Cortex of kidney (tissue), 1 donor: ENCODE data around the gene LGALS1.
"Not testable (repeated sequence)": the region's sequence is repeated elsewhere in the genome, so short reads cannot be mapped to it uniquely, and the experiment has no call there.

Experiments
- DNase-seq: peaks from one replicate; lab custom pipeline; 2025; lab: John Stamatoyannopoulos, UW

Gene LGALS1

GRCh38 chr22:37639070-37639760 lies 36.2 kb upstream of the LGALS1 start, which contains the start of gene SH3BP1:
Gene SH3BP1, plus strand, starts transcription at chr22:37639669. Its CDS starts 119 bp downstream, at chr22:37639788.
- no peak for DNase-seq

DNA sequence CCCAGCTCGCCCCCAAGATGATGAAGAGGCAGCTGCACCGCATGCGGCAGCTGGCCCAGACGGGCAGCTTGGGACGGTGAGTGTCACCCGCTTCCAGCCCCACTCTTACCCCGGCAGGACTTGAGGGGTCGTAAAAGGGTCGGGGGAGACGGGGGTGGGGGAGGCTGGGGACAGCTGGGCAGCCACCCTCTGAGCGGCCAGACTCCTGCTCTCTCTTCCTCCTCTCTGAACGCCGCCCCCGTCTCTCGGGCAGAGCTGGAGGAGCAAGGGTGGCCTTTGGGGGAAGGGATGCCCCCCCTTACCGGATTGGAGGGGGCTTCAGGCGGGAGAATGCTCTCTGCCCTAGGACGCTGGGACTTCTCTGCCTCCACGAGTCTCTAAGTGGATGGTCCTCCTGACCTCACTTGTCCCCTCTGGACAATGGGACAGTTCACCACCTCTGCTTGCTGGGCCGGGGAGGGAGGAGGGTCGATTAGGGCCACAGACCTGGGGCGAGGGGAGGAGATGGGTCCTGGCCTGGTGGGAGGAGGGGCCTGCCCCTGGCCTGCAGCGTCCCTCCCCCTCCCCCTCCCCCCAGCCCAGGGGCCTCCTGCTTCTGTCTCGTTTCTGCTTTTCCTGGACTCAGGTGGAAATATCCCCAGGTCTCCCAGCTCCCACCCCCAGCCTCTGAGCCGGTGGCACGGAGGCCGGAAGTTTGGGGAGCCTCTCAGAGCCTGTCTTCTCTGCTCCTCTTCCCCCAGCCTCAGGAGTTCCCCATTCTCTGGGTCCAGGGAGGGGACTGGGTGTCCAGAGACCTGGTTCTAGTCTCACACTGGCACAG lies 35.5 kb upstream of the LGALS1 start:
- no peak for DNase-seq

DNA sequence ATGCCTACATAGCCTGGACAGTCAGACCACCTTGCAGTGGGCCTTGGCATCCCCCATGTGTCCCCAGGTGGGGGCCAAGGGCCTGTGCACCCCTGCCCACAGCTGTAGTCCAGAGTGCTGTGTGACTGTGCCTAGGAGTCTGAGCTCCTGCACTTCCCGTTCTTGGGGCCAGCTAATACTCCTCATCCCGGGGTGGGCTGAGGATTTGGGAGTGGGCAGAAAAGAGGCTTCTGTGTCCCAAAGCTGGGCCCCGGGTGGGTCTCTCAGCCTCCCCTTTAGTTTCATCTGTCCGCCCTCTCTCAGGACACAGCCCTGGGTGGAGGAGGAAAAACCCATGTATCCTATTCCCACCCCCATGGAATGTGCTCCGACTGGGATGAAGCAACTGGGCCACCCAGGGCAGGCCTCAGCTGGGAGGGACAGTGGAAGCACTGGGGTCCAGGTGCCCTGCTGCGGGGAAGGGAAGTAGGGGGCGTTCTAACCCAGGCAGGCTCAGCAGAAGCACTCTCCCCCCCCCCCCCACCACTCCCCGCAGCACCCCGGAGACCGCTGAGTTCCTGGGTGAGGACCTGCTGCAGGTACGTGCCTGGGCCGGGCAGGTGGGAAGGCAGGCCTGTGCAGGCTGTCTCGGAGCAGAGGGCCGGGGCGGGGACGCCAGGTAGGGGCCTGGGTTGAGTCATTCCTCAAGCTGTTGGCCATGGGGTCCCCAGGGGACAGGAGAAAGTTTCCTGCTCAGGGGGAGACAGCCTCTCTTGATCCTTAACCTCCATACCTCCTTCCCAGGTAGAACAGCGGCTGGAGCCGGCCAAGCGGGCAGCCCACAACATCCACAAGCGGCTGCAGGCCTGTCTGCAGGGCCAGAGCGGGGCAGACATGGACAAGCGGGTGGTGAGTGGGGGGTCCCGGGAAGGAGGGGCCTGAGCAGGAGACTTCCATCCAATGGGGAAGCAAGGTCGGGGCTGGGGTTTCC lies 34.6 kb upstream of the LGALS1 start:
- no peak for DNase-seq

- DNase-seq: no peak
Observed at GRCh38 chr22:37641561-37641949, 33.9 kb upstream of the LGALS1 start.

DNA sequence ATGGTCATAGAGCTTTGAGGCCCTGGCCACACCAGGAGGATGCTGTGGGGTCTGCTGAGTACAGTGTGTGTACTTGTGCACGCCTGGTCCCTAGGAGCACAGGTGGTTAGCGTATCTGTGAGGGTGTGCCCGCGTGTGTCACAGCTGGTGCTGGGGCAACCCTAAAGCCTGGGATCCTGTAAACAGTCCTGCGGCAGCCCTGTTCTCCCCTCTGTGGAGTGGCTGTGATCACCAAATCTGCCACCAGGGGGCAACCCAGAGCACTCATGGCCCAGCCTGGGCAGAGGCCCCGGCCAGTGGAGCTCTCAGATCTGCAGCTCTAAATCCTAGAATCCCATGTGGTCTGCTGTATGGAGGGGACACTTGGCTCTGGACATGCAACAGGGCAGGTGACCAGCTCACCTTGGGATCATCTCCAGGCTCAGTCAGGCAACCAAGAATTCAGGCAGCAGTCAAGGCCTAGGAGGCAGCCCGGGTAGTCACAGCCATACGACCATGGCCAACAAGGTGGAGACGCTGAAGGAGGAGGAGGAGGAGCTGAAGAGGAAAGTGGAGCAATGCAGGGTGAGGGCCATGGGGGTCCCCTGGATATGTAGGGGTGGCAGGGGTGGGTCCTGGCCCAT lies 32.1 kb upstream of the LGALS1 start:
- DNase-seq: no peak

- no peak for DNase-seq
Observed at GRCh38 chr22:37647317-37647716, 28.1 kb upstream of the LGALS1 start.

DNA sequence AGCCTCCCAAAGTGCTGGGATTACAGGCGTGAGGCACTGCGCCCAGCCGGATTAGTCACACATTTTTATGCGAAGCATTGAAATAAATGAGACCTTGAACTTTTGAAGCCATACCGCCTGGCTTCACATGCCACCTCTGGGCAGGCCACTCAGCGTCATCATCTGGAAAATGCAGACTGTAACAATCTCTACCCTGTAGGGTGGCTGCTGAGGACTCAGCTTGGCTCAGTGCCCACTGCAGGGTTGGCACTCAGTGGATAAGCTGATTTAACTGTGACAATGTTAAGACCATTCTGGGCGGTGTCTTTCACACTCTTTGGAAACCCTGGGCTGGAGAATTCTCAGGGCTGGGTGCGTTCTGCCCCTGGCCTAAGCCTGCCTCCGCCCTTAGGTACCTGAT lies 27.5 kb upstream of the LGALS1 start:
- DNase-seq: no peak

DNA sequence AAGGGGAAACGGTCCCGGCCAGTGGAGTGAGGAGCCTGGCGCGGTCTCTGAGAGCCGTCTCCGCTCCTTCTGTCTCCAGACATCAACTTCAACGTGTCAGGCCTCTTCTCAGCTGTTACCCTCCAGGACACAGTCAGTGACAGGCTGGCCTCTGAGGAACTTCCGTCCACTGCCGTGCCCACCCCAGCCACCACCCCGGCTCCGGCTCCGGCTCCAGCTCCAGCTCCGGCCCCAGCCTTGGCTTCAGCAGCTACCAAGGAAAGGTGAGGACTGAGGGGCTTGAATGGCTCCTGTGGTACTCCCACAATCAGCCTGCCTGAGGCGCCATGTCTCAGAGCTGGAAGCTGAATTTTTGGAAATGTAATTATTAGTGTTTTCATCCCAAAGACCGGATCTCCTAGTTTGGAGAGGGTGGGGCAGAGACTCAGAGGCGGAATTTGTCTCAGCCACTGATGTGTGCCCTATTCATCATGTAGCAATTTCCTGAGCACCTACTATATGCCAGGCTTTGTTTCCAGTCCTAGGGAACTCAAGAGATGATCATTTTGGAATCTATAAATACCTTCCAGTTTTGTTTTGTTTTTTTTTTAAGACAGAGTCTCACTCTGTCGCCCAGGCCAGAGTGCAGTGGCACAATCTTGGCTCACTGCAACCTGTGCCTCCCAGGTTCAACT lies 24.8 kb upstream of the LGALS1 start:
- DNase-seq: no peak

GRCh38 chr22:37654563-37655251 lies 20.7 kb upstream of the LGALS1 start:
- no peak for DNase-seq

- DNase-seq: no peak
Observed at GRCh38 chr22:37655252-37655563, 20.2 kb upstream of the LGALS1 start.

DNA sequence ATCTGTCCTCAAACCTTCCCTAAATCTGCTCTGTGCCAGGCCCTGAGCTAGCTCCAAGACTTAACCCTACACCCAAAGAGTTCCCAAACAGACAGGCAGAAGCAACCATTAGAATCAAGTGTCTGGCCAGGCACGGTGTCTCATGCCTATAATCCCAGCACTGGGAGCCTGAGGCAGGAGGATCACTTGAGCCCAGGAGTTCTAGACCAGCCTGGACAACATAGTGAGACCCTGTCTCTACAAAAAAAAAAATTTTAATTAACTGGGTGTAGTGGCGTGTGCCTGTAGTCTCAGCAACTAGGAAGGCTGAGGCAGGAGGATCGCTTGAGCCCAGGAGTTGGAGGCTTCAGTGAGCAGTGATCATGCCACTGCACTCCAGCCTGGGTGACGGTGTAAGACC lies 18.9 kb upstream of the LGALS1 start:
- DNase-seq: not testable (repeated sequence)

DNA sequence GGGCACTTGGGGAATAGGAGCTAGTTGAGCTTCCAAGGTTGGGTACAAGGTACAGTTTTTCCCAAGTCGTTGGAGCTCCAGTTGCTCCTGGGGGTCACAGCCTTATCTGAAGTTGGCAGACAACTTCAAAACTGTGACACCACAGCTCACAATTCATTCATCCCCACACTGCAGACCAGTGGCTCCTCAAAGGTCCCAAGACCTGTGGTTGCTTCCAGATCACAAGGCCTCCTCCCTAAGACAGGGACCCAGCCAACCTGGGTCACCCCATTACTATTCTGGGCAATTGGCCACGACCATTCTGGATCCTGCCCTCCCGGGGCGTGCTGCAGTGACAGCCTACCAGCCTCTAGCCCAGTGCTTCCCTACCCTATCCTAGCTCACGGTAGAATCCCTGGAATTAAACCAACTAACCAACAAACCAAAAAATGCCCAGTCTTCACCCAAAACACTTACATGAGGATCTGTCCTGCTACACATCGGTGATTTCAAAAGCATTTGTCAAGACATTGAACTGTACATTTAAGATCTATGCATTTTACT lies 17.8 kb upstream of the LGALS1 start:
- DNase-seq: no peak

GRCh38 chr22:37658133-37659065 lies 17.0 kb upstream of the LGALS1 start, which contains the start of gene PDXP:
Gene PDXP, plus strand, starts transcription at chr22:37658723. Its CDS starts 60 bp downstream, at chr22:37658783.
- DNase-seq: no peak

DNA sequence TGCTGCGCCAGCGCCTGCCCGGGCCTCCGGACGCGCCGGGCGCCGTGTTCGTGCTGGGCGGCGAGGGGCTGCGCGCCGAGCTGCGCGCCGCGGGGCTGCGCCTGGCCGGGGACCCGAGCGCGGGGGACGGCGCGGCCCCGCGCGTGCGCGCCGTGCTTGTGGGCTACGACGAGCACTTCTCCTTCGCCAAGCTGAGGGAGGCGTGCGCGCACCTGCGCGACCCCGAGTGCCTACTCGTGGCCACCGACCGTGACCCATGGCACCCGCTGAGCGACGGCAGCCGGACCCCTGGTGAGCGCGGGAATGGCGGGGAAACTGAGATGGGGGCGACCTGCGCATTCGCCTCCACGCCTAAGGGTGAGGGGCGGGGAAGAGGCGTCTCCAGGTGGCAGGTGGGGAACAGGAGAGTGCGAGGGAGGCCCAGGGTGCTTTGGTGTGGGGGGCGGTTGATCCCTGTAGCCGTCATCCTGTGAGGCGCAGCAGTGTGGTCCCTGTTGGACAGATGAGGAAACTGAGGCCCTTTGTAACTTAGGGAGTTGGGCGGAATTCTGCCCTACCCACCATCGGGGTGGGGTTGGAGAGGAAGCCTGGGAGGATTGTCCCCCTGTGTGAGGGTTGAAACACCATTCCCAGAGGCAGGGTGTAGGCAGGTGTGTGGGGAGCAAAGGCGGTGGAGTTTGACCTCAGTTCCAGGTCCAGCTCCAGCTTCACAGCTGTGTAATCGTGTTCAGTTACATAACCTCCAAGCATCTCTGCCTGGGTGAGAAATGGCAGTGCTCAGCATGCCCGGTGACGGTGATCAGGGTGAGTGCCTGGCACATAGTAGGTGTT lies 16.2 kb upstream of the LGALS1 start:
- no peak for DNase-seq

GRCh38 chr22:37659897-37660708 lies 15.3 kb upstream of the LGALS1 start:
- no peak for DNase-seq

DNA sequence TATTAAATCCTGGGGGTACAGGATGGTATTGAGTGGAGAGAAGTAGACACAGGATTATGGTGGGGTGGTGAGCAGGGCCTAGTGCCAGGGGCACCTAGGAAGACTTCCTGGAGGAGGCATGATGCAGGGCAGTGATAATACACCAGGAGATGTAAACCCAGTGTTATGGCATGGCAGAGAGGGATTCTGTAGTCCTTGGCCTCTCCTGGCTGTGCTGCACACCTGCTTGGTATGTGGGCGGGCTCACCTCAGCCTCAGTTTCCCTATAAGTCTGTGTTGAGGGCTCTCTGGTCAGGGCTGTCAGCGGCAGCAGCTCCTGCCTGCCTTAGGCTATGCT lies 14.8 kb upstream of the LGALS1 start:
- DNase-seq: no peak

DNA sequence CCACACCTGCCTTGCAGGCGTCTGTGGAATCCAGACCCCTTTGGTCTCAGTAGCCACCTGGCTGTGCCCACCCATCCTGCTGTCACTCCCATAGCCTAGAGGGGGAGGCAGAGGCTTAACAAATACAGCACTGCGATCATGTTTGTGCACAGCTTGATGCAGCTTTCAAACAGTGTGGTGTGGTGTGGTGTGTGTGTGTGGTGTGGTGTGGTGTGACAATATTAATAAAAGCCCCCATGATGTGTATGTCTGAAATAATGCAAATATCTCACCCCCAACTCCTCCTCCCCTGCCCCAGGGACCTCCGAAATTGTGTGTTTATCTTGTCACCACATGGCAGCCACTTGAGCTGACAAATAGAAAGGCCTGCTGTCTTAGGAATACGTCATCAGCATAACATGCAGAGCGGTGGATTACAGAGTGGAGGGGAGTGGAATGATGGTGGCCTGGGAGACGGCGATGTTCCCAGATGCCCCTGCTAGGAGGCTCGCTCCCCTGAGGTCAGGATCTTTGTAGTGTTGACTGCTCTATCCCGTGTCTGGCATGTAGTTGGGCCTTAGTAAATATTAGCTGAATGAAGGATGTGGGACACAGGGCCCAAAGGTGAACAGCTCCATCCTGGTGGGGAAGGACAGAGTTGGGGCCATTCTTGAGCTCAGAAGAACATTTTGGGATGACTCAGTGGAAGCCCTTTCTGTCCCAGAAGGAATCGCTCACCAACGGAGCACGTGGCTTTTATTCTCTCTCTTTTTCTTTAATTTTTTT lies 14.1 kb upstream of the LGALS1 start:
- no peak for DNase-seq
